Body of pancreas (tissue), 4 donors: ENCODE measurements around the gene KNDC1.

Experiments used
- POLR2A ChIP-seq, 3 donors: fragments of 450-650 bp; IDR thresholded peaks; one replicate each; pipeline ENCODE4 v1.6.1; 2016; ENCODE audit warnings: antibody characterized with exemption in 3 of 3, mild to moderate bottlenecking in 2 of 3
- TF ChIP-seq, protein P1 (sequence below), 7 experiments: fragments of 450-650 bp in 4 of 7; fragments of 200-600 bp in 3 of 7; sonication (generic) in 3 of 7; IDR thresholded peaks; one replicate each; pipeline ENCODE4 v1.5.1; 2016 to 2019; ENCODE audit warnings: antibody characterized with exemption in 7 of 7

DNA sequence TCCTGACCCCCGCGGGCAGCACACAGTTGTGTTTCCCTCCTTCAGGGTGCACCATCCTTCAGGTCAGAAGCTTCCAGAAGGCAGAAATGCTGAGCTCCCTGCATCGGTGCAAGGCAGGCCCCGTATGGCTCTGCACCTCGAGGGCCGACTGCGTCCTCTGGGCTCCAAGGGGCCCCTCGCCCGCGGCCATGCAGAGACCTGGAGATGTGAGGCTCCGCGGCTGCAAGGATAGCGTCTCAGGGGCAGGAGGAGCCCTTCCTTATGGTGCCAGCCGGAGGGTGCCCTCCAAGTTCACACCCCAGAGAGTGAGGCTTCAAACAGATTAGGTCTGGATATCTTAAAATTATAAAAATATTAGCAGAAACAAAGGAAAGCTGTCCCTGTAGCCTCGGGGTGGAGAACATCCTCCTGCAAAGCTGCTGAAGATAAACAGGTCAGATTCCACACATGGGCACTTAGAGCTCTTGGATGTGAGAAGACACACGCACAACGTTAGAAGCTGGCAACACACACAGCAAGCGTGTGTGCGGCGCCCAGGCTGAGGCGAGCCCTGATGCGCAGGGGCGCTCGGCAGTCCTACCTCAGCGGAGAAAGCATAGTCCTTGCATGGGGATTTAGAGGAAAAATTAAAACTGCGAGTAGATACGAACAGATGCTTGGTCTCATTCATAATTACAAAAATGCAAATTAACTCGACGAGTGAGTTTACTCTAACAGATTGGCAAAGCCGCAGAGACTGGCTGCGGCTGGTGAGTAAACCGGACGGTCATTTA lies 20.4 kb downstream of the KNDC1 start:
- TF ChIP-seq, protein P1, sequence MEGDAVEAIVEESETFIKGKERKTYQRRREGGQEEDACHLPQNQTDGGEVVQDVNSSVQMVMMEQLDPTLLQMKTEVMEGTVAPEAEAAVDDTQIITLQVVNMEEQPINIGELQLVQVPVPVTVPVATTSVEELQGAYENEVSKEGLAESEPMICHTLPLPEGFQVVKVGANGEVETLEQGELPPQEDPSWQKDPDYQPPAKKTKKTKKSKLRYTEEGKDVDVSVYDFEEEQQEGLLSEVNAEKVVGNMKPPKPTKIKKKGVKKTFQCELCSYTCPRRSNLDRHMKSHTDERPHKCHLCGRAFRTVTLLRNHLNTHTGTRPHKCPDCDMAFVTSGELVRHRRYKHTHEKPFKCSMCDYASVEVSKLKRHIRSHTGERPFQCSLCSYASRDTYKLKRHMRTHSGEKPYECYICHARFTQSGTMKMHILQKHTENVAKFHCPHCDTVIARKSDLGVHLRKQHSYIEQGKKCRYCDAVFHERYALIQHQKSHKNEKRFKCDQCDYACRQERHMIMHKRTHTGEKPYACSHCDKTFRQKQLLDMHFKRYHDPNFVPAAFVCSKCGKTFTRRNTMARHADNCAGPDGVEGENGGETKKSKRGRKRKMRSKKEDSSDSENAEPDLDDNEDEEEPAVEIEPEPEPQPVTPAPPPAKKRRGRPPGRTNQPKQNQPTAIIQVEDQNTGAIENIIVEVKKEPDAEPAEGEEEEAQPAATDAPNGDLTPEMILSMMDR (IDR thresholded peaks at IDR 0.05) = no peak
- no peak for TF ChIP-seq POLR2A (IDR thresholded peaks at IDR 0.05)
